NCI-H1105 treated with DMSO at 0.1 percent for 48 hours (cell line): ENCODE measurements around the gene PFKFB4.

Source experiments
- DNase-seq: peaks from one replicate; lab custom pipeline; 2025; lab: John Stamatoyannopoulos, UW

Gene PFKFB4

GRCh38 chr3:48584836-48585235 lies 28.2 kb upstream of the PFKFB4 start:
- no peak for DNase-seq

- no peak for DNase-seq
Measured at GRCh38 chr3:48581621-48582481, 25.2 kb upstream of the PFKFB4 start.

- DNase-seq: no peak
Measured at GRCh38 chr3:48576647-48577046, 20.0 kb upstream of the PFKFB4 start.

DNA sequence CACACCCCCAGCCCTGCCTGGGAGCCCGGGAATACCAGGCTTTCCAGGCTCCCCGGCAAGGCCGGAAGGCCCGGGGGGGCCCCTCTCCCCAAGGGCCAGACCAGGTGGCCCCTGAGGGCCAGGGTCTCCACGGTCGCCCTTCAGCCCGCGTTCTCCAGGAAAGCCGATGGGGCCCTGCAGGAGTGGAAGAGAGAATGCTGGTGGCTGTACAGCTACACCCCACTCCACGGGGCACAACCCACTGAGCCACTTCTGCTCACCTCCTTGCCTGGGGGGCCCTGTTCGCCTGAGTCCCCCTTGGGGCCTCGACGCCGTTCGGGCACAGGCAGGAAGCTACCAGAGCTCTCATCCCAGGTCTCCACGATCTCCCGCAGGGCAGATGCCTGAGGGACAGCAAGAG lies 18.8 kb upstream of the PFKFB4 start:
- no peak for DNase-seq

DNA sequence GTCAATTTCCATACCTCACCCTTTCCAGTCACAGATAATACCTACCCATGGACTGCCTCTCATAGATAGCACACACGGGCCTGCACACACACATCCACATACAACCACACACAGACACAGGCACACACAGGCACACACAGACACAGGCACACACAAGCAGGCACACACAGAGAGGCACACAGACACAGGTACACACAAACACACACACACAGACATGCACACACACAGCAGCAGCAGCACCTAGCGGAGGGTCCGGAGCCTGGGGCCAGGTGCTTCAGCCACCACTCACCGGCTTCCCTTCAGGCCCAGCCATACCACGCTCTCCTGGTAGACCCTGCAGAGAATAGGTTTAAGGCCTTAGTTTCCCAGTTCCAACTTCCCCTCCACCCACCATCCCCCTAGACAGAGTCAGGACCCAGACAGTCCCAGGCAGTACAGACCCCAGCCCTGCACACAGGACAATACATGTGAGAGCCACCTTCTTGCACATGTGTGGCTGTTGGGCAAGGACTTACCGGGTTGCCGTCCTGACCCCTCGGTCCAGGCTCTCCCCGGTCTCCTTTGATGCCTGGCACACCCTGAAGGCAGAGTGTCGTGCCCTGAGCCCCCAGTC lies 17.5 kb upstream of the PFKFB4 start:
- no peak for DNase-seq

- no peak for DNase-seq
Measured at GRCh38 chr3:48572517-48572916, 15.9 kb upstream of the PFKFB4 start.

GRCh38 chr3:48571938-48572337 lies 15.3 kb upstream of the PFKFB4 start:
- no peak for DNase-seq

- no peak for DNase-seq
Measured at GRCh38 chr3:48569808-48570450, 13.3 kb upstream of the PFKFB4 start.

GRCh38 chr3:48569400-48569799 lies 12.8 kb upstream of the PFKFB4 start:
- no peak for DNase-seq

GRCh38 chr3:48568476-48568875 lies 11.9 kb upstream of the PFKFB4 start:
- DNase-seq: no peak

DNA sequence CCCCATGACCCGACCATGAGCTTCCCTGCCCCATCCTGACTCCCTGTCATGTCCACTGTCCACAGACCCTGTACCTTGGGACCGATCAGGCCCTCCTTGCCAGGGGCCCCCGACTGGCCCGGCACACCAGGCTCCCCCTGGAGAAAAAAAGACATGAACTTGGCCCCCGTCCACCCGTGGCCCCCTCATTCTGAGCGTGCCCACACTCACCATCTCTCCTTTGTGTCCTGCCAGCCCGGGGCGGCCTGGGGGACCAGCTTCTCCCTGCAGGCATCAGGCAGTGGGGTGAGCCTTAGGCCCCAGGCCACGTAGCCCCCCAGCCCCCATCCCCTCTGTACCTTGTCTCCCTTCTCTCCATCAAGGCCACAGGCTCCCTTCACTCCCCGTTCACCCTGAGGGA lies 10.9 kb upstream of the PFKFB4 start:
- DNase-seq: no peak

- DNase-seq: no peak
Measured at GRCh38 chr3:48567090-48567489, 10.5 kb upstream of the PFKFB4 start.

DNA sequence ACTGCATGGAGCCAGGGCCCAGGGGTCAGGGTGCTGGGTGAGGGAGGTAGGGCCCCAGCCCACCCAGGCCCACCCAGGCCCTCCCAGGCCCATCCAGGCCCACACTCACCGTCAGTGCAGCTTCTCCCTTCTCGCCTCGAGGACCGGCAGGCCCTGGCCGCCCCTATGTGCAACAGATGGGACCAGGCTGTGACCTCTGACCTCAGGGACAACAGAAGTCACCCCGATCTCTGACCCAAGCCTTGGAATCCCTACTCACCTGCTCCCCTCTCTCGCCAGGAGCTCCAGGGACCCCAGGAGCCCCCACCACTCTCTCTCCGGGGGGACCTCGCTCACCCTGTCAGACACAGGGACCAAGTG lies 9.8 kb upstream of the PFKFB4 start:
- no peak for DNase-seq

DNA sequence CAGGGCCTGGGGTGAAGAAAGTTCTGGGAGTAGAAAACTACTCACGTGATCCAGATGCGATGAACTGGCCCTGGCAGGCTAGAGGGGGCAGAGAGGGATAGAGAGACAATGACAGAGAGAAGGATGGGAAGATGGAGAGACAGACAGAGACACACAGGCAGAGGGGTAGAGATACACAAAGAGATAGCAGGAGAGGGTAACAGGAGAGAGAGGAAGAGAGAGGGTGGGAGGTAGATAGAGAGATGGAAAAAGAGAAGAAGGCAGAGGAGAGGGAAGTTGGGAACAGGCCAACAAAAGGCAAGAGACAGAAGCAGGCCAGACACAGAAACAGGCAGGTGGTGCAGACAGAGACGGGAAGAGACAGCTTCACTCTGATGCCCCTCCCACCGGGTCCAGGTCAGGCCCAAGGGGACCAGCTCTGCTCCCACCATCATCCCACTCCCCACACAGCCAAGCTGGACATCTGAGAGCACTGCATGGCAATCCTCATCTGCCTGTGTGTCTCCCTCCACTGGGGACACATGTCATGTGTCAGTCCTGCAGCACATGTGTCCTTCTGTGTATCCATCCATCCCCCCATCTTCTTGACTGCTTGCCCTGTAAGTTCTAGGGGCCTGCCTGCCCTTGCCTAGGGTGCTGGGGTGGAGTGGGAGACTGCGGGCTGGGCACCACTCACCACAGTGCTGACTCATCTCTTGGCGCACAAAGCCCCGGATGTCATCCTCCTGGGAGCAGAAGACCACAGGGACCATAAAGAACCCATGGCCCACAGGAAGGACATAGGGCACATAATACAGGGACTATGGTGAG lies 9.2 kb upstream of the PFKFB4 start:
- DNase-seq: no peak

DNA sequence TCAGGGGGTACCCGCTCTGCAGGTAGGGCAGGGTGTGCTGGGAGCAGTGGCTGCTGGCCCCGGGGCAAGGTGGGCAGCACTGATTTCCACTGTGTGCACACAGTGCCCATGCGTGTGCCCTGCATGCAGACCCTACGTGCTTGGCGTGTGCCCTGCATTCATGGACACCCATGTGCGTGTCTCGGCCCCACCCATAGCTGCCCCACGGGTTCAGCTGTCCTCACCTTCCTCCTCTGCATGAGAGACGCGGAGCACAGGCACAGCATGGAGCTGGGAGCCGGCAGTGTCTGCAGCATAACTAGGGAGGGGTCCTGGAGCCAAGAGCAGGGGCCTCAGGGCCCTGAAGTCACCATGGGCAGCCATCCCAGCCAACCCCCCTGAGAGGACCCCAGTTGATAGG lies 8.6 kb upstream of the PFKFB4 start:
- no peak for DNase-seq

- no peak for DNase-seq
Measured at GRCh38 chr3:48564667-48565066, 8.1 kb upstream of the PFKFB4 start.

- DNase-seq: no peak
Measured at GRCh38 chr3:48564022-48564421, 7.4 kb upstream of the PFKFB4 start.

- no peak for DNase-seq
Measured at GRCh38 chr3:48563382-48563918, 6.8 kb upstream of the PFKFB4 start, which contains the start of gene UCN2. UCN2 (minus strand) TSS chr3:48563781; CDS start chr3:48563124, 657 bp downstream.

DNA sequence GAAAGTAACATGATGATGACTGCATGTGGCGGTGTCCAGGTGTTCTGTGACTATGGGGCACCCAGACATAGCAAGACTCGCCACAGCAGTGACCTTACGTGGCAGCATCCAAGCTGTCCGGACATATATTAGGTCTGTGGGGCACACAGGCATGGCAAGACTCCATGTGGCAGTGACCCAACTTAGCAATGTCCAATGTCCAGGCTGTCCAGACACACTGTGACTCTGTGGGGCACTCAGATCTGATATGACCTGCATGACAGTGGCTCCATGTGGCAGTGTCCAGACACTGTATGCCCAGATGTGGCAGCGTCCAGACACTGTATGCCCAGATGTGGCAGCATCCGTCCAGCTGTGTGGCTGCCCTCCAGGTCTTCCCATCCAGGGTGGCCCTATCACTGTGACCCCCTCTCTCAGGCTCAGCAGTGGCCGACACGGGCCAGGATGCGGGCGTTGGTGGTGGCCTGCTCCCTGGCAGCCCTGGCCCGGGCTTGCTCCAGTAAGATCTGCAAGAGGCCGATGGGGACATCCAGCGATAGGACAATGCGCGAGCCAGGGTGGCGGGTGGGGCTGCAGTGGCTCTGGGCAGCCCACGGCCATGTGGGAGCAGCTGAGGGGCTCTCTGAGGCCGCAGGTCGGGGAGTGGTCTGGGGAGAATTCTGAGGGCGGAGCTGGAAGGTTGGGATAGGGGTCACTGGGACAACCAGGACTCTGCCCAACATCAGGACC lies 5.9 kb upstream of the PFKFB4 start:
- no peak for DNase-seq

DNA sequence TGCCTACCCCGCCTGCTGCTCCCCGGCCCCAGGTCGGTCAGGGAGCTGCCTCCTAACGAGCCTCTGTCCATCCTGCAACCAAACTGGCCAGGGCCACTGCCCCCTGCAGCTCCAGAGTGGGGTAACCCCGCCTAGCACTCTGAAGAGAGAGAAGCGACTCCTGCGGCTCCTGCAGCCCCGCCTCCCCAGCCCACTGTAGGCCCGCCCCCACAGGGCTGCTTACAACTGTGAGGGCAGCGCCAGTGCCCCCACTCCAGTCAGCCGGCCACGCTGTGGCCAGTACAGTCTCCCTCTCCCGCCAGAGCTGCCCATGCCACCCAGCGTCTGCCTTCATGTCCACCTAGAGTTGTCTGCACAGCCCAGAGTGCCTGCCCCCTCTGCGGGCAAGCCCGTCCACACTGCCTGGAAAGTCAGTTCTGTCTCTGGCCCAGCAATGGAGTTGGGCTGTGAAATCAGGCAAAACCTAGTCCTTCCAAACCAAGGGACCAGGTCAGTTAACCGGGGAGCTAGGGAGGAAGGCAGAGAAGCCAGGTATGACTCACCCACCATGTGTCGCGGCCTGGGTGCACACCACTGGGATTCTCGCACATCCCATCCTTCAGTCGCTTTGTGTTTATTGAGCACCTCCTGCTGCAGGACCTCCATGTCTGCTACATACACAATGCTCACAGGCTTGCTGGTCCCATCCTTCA lies 4.6 kb upstream of the PFKFB4 start:
- no peak for DNase-seq

- DNase-seq: no peak
Measured at GRCh38 chr3:48560648-48561018, 4.0 kb upstream of the PFKFB4 start.
